HG03439 (cell line): ENCODE data around the gene KLF11.

Experiments used
- ATAC-seq: cut with Tn5 transposase; IDR thresholded peaks from one replicate; pipeline ENCODE4 v1.9.1; 2021; ENCODE audit warnings: mild to moderate bottlenecking, moderate library complexity; ENCODE audit not compliant: unreplicated experiment

KLF11 gene

GRCh38 chr2:10039658-10040410, 3.5 kb upstream of the KLF11 start:
- no peak for ATAC-seq

GRCh38 chr2:10041711-10042110, 1.6 kb upstream of the KLF11 start:
- ATAC-seq = no peak

GRCh38 chr2:10042301-10043161, 819 bp upstream of the KLF11 start:
- no peak for ATAC-seq

- peak; percentile 49 for ATAC-seq
Observed at GRCh38 chr2:10043906-10044601, 704 bp downstream of the KLF11 start.

- no peak for ATAC-seq
Observed at GRCh38 chr2:10045561-10046355, 2.4 kb downstream of the KLF11 start.

- no peak for ATAC-seq
Observed at GRCh38 chr2:10046931-10047330, 3.6 kb downstream of the KLF11 start.

- no peak for ATAC-seq
Observed at GRCh38 chr2:10047616-10048500, 4.5 kb downstream of the KLF11 start.

- ATAC-seq = no peak
Observed at GRCh38 chr2:10048501-10049171, 5.3 kb downstream of the KLF11 start.

- ATAC-seq = no peak
Observed at GRCh38 chr2:10052216-10052615, 8.9 kb downstream of the KLF11 start.

GRCh38 chr2:10053351-10053750, 10.0 kb downstream of the KLF11 start:
- no peak for ATAC-seq

GRCh38 chr2:10054424-10054823, 11.1 kb downstream of the KLF11 start:
- ATAC-seq = no peak

GRCh38 chr2:10054976-10055375, 11.6 kb downstream of the KLF11 start:
- ATAC-seq = no peak

- ATAC-seq = no peak
Observed at GRCh38 chr2:10056439-10056838, 13.1 kb downstream of the KLF11 start.

GRCh38 chr2:10057231-10058107, 14.1 kb downstream of the KLF11 start:
- no peak for ATAC-seq

GRCh38 chr2:10058251-10059015, 15.1 kb downstream of the KLF11 start:
- ATAC-seq = no peak

GRCh38 chr2:10059016-10059351, 15.6 kb downstream of the KLF11 start:
- no peak for ATAC-seq

GRCh38 chr2:10059552-10060335, 16.4 kb downstream of the KLF11 start:
- no peak for ATAC-seq
